ENCODE data around the gene GP5.

The GP5 gene

DNA sequence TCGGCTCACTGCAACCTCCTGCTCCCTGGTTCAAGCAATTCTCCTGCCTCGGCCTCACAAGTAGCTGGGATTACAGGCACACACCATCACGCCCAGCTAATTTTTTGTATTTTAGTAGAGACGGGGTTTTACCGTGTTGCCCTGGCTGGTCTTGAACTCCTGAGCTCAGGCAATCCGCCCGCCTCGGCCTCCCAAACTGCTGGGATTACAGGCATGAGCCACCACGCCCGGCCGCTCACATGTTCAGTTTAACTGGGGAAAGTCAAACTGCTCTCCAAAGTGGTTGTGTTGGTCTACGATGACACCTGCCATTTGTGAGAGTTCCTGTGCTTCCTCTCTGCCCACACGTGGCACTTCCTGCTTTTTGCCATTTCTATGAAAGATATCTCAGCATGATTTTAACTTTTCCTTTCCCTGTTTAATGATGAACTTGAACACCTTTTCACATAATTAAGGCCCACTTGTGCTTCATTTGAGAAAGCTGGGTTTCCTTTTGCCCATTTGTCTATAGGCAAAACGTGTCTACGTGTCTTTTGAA, 877 bp upstream of the GP5 start:
- DNase-seq (ENCODE audit: low read depth in 1 of 2, low spot score in 1 of 2), result no peak

DNA sequence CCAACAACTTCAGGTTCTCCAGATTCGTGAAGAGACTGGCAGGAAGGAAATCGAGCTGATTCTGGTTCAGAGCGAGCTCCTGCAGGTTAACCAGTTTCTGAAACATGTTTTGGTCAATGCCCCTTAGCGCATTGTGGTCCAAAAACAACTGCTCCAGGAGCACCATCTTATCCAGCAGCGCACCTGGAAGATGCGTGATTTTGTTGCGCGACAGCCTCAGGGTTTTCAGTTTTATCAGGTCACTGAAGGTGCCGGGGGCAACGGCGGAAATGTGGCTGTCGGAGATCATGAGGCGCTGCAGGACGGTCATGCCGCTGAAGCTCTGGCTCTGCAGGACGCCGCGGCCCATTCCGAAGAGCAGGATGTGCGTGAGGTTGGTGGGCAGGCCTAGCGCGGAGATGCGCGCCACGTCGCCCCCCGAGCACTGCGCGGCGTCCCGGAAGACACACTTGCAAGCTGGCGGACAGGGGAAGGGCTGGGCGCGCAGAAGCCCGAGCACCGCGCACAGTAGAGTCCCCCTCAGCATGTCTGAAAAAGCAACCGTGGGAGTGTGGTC, 1.2 kb downstream of the GP5 start:
- no peak for DNase-seq (ENCODE audit: low read depth in 1 of 2, low spot score in 1 of 2)

DNA sequence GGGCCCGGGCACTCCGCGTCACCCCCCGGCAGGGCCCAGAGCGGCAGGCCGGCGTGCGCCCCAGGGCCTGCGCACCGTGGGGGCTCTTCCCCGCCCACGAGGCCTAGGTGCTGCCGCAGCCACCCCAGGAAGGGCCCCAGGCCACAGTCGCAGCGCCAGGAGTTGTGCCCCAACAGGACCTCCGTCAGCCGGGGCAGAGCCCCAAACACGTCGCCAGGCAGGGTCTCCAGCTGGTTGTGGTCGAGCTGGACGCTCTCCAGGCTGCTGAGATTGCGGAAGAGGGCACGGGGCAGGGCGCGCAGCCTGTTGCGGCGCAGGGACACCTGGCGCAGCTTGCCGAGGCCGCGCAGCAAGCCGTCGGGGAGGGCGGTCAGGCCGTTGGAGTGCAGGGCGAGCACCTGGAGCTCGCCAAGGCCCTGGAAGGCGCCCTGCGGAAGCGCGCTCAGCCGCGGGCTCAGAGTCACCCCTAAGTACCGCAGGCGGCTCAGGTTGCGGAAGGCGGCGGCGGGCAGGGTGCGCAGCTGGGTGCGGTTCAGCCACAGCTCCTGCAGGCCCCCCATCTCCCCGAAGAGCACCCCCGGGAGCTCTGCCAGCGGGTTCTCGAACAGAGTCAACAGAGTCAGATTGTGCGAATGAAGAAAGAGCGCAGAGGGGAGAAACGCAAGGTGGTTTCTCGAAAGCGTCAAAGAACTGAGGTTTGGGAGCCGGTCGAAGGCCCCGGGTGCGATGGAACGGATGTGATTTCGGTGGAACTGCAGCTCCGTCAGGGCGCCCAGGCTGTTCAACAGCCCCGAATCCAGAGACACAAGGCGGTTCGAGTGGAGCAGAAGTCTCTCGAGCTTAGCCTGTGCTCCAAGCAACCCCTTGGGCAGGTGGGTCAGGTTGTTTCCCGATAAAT, 2.0 kb downstream of the GP5 start:
- no peak for DNase-seq (ENCODE audit: low read depth in 1 of 2, low spot score in 1 of 2)

DNA sequence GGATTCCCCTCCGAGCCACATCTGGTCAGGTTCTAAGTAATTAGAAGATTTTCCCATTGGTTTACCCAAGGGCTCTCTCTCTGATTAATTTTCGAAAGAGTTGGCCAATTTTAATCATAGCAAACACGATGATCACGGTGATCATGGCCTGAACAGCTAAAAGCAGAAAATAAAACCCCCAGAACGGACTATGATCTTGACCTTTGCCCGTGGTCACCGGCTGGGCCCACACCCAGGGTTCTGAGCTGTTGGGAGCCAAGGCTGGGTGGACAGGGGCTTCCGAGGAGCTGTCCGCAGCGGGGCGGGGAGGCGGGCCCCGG, 2.6 kb downstream of the GP5 start:
- no peak for DNase-seq (ENCODE audit: low read depth in 1 of 2, low spot score in 1 of 2)

DNA sequence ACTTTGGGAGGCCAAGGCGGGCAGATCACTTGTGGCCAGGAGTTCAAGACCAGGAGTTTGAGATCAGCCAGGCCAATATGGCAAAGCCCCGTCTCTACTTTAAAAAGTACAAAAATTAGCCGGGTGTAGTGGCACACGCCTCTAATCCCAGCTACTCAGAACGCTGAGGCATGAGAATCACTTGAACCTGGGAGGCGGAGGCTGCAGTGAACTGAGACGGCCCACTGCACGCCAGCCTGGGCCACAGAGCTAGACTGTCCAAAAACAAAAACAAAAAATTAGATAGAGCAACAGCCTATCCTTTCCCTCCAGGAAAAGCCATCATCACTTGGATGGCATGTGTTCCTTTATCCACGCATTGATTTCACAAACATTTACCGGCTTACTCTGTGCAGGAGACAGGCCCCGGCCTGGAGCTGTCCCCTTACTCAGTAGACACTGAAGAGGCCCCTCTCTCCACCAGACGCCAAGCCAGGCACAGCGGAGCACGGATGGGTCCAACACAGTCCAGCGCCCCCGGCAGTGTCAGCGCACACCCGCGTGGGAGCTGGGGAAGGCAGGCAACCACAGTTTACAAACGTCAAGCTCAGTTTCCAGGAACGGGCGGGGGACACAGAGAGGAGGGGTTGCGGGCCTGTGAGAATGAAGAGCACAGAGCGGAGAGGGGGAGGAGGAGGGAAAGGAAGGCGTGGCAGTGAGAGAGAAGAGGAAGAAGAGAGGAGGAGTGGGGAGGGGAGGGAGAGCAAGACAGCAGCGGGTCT, 3.1 kb downstream of the GP5 start:
- peak in 1 of 2 donors; percentile 36 for DNase-seq (ENCODE audit: low read depth in 1 of 2, low spot score in 1 of 2)

DNA sequence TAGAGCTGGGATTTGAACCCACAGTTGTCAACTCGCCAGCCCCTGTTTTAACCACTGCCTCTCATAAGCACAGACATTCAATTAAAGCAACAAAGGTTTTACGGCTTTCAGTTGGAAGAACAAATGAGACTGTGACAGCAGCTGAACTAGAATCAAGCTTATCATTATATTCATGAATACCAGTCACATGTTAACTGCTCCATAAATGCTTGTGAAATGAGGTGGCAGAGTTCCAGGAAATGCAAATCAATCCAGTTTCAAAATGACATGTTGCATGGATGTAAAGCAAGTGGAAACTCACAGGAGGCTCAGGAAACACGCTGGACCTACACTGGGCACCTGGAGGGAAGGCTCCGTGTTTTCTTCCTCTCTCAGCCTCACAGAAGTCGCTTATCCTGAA, 3.9 kb downstream of the GP5 start:
- no peak for DNase-seq (ENCODE audit: low read depth in 1 of 2, low spot score in 1 of 2)

DNA sequence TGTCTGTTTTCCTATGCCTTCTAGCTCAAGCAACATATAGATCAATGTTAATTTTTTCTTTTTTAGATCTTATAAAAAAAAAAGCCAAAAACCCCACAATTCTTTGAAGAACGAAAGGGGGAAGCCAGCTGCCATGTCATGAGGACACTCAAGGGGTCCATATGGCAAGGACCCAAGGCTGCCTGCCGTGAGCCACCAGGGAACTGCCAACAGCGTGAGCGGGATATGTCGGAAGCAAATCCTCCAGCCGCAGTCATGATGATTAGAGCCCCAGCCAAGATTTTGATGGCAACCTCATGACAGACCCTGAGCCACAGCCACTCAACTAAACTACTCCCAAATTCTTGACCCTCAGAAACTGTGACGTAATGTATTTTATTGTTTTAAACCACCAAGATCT, 6.5 kb downstream of the GP5 start:
- DNase-seq (ENCODE audit: low read depth in 1 of 2, low spot score in 1 of 2), result no peak

DNA sequence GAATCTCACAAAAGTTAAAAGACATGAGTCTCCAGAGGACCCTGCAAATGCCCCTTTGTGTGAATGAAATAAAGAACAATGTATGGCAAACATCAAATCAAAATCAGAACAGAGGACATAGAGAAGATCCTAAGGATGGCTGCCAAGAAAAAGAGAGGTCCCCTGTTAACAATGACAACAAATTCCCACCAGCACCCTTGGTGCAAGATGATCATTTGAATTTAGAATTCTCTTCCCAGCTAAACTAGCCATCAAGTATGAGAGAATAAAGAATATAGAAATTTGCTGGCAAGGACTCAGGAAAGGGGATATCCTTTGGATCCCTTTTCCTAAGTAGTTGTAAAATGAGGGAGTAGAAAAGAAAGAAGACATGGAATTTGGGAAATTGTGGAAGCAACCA, 8.2 kb downstream of the GP5 start:
- no peak for DNase-seq (ENCODE audit: low read depth in 1 of 2, low spot score in 1 of 2)

DNA sequence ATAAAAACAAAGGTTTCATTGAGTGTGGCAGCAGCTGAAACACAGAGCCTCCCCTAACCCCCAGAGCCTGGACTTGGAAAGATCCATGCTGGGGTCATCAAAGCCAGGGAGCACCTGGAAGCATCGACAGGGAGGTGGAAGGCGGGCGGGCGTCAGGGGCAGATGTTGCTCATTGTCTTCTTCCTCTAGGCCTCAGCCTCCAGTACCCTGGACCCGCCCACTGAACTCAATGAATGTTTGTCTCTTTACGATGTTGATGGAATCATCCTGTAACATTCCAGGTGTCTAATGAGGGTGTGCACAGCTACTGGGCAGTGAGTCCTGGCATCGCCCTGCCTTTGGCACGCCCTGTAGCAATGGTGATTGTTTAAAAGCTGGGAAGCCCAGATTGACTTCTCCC, 9.8 kb downstream of the GP5 start:
- DNase-seq (ENCODE audit: low read depth in 1 of 2, low spot score in 1 of 2), result no peak

DNA sequence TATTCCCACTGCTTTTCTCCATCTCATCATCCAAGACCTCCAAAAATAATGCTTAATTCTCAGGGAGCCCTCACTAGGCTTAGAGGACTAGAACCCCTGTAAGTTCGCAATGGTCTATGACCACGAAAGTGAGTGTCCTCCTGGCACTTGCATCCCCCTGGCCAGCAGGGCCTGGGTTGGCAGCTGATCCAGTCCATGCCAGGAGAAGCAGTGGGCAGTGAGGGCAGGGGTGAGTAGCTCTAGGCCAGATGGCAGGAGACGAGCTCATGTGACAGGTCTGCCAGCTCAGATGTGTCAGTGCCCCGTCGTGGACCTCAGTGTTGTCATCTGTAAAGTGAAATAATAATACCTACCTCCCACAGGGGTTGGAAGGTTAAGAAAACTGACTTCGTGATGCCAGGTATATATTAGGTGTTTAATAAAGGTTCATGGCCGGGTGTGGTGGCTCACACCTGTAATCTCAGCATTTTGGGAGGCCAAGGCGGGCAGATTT, 11.1 kb downstream of the GP5 start:
- no peak for DNase-seq (ENCODE audit: low read depth in 1 of 2, low spot score in 1 of 2)

DNA sequence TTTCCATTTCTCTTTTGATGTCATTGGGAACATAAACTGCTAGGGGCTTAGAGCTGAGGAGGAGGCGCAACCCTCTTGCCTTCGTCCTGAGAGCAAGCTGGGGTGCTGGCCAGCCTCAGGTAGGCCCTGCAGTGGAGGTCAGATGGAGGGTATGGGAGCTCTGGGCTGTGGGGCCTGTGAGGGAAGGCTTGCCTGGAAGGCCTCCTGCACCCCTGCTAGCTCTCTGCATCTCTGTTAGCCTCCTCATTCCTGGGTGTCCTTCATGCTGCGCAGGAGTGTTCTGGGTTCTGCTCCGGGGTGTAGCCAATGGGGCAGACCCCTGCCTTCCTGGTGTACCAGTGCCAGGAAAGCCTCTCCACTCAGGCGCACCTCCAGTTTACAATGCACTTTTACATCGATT, 11.8 kb downstream of the GP5 start:
- no peak for DNase-seq (ENCODE audit: low read depth in 1 of 2, low spot score in 1 of 2)

DNA sequence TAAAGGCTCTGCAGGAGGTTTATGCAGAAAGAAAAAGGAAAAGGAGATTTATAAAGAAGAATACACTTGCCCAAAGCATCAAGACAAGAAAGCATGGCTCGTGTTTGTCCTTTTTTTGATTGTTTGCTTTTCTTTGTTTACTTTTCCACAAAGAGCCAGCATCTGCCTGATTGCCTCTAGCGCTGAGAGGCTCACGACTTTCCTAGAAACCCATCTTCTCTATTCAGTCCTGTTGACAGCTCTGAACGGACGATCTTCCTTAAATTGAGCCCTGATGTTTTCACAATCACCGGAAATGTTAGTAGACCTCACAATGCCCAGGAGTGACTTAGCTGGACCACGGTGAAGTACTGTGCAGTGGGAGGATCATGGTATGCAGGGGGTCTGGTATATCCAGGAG, 12.4 kb downstream of the GP5 start:
- DNase-seq (ENCODE audit: low read depth in 1 of 2, low spot score in 1 of 2), result no peak

DNA sequence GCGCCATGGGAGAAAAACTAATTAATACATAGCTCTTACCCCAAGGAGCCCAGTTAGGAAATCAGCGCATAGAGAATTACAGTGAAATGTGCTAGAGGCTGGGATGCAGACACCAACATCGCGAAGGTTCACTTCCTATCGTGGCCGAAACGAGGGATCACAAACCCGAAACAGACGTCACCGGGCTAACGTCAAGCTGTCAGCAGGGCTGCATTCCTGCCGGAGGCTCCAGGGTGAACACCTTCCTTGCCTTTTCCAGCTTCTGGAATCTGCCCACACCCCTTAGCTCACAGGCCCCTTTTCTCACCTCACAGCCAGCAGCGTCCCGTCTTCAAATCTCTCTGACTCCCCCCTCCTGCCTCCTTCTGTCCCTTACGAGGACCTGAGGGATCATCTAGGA, 13.0 kb downstream of the GP5 start:
- no peak for DNase-seq (ENCODE audit: low read depth in 1 of 2, low spot score in 1 of 2)

DNA sequence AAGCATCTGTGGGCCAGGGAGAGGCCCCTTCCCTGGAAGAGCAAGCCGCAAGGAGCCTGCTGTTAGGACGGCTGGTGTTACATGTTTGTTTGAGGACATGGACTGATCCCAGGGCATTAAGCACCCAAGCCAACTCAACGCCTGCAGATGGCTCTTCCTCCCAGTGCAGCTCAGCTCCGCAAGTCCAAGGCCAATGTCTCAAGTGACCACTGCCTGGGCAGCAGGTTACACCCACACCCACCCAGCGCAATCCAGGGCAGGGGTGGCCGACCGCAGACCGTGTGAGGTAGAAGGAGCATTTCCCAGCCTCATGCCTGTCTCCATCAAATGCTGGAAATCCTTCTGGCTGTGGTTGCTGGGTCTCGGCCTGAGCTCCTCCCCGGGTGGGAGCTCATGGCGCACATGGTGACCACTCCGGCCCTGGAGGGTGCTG, 14.5 kb downstream of the GP5 start:
- no peak for DNase-seq (ENCODE audit: low read depth in 1 of 2, low spot score in 1 of 2)

DNA sequence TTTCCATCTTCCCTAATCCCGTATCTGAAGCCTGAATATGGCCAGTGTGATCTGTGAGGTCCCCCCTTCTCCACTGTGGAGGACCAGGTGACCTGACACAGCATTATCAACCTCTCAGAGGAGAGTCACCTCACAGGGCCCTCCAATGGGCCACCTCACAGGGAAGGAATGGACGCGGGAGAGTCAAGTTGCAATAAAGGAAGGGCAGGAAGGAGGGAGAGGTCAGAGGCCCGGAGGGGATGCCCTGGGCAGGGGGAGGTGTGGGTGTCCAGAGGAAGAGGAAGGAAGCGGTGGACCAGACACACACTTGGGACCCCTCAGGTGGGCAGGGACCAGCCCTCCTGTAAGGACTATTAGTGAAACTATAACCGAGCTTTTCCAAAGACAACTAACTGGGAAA, 14.9 kb downstream of the GP5 start:
- DNase-seq (ENCODE audit: low read depth in 1 of 2, low spot score in 1 of 2), result no peak

DNA sequence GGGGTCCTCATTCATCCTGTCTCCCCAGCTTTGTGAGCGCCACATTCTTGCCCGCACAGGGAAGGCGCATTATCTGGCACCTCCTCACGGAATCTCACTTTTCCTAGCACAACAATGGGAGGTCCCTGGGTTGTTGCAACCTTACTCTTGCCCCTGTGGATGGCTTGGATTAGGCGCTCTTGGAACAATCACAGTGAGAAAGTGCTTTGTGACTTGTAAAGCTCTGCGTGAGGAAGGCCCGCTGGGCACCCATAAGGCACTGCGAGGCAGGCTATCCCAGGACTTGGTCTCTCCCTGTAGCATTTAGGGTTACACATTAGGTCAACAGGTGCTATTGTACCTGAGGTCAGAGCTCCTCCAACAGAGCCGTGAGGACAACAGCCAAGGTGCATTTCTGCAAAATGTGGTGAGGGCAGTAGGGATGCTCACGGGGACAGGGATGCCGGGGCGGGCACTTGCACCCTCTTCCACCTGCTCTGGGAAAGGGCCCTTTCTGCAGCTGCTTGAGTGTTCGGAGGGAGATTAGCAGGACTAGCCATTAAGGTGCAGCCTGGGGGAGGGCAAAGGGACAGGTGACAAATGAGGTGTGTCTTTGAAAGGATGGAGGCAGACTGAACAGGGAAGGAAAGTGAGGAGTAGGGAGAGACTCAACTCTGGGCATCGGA, 15.7 kb downstream of the GP5 start:
- no peak for DNase-seq (ENCODE audit: low read depth in 1 of 2, low spot score in 1 of 2)

DNA sequence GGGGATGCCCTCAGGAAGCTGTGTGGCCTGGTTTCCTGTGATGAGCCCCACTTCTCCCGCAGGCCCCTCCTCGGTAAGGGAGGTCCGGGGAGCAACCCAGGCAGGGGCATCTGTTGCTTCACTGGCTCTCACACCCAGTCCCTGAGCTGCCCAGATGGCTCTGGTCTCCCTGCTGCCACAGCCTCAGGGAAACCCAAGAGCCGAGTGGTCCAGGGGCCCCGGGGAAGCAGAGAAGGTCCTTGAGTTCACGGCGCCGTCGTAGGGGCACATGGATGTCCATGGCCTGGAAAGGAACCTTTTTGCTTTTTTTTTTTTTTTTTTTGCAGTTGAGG, 16.2 kb downstream of the GP5 start:
- DNase-seq (ENCODE audit: low read depth in 1 of 2, low spot score in 1 of 2), result no peak

DNA sequence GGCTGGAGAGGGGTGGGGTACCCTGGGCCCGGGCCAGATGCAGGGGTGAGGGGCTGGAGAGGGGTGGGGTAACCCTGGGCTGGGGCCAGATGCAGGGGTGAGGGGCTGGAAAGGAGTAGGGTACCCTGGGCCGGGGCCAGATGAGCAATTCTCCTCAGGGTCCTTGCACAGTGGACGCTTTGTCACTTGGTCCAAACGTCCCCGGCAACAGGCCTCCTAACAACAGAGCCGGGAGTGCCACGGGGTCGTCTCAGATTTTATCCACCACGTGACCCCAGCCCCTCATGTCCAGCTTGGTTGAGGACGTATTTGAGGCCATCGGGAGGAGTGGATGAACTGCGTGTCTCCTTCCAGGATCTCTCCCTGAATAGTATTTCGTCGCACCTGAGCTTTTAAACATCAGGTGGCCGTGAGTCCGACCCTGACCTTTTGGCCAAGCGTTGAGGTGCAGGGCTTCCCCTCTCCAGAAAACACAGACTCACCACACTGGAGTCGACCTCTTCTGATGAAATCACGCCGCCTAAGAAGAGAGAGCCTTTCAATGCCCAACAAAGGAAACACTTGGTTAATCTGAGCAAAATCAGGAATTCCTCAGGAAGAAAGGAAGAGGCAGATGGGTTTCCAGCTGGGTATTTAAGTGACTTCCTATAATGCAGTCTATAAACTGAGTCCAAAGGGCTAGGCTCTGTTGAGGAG, 16.7 kb downstream of the GP5 start:
- DNase-seq (ENCODE audit: low read depth in 1 of 2, low spot score in 1 of 2), result no peak

DNA sequence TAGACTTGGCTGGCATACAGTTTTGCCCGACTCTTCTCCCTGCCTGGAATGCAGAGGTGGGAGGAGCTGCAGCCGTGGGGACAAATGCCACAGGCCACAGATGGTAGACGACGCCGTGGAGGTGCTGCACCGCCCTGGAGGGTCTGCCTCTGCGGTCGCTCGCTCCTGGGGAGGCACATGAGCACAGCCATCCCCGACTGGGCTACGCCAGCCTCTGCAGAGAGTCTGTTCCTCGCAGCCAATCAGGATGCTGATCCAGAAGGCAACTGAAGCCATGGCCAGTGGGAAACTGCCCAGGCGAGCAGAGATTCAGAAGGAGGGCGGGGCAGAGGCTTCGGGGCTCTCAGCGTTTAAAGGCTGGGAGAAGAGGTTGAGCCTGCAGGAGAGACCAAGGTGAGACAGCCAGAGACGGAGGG, 17.6 kb downstream of the GP5 start:
- no peak for DNase-seq (ENCODE audit: low read depth in 1 of 2, low spot score in 1 of 2)

DNA sequence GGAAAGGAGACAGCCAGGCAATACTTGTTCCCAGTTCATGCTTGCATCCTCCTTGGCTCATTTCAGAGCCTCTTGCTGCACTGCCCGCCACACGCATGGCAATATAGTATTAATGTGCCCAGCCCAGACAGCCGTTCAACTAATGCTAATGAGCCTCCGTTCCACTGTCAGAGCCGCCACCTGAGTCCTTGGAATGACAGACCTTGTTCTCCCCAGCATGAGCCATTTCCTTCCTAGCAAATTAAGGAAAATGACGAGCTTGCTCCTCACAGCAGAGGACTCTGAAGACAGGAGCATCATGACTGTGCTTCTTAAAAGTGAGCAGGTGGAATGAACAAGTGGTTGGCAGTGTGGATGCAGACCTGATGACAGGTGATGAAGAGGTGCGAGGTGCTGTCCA, 18.7 kb downstream of the GP5 start:
- DNase-seq (ENCODE audit: low read depth in 1 of 2, low spot score in 1 of 2), result no peak

DNA sequence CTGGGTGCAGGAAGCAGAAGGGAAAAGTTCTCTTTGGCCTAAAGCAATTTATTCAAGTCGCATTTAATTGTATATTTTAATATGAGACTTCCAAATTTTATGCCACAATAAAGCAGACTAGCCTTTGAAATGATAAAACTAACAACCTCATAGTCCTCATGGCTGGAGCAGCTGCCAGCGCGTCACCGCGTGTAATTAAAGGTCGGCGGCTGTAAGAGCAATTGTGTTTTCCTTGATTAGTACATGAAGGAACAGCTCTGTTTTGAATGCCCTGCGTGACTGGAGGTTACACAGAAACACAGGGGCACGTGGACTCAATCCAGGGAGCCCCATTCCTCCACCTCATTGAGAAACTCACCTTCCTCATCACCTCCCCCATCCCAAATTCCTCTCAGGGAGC, 19.4 kb downstream of the GP5 start:
- DNase-seq (ENCODE audit: low read depth in 1 of 2, low spot score in 1 of 2), result no peak

Measured in activated CD4-positive, alpha-beta T cell treated with anti-CD3 and anti-CD28 coated beads, Interleukin-2, amount 50 U/mL, for 24 hours (primary cell).